ENCODE results near the gene ABLIM2. TPM values are rescaled to one million over a fixed set of nuclear protein-coding genes. Genes with fewer than 3 reads are reported as not detected.

The ABLIM2 gene
- total RNA-seq, 2 experiments from 2014 or later: 0.76 TPM; not detected in 1

DNA sequence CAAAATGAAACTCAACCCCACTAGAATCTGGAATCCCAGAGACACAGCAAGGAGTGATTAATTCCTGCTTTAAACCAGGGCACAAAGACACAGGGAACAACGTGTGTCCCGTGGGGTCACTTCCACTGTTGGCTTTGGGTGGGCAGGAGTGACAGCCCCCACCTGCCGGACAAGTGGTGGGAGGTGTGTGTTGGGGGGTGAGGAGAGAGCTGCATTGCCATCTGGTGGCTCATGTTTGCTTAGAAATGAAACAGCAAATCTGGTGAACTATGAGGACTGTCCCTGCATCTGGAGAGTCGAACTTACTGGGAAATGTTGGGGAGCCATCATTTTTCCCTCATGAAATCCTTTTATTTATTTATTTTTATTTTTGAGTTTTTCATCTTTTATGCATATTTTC is 143.1 kb downstream of the ABLIM2 start:
- H2AFZ ChIP-seq (ENCODE audit: low read length): no peak overlapping the region
- no peak overlapping the region for H3K4me2 ChIP-seq (ENCODE audit: low read length)
- ChIA-PET CTCF (ENCODE audit: unreplicated experiment) (no interaction called here), POLR2A (no interaction called here)
- no peak overlapping the region for H3K4me3 ChIP-seq (ENCODE audit: low read depth, low read length, poor library complexity, severe bottlenecking)
- TF ChIP-seq EZH2phosphoT487 (IDR thresholded peaks at IDR 0.05; ENCODE audit: borderline replicate concordance, low read depth, low read length): no peak
- TF ChIP-seq, protein P1, sequence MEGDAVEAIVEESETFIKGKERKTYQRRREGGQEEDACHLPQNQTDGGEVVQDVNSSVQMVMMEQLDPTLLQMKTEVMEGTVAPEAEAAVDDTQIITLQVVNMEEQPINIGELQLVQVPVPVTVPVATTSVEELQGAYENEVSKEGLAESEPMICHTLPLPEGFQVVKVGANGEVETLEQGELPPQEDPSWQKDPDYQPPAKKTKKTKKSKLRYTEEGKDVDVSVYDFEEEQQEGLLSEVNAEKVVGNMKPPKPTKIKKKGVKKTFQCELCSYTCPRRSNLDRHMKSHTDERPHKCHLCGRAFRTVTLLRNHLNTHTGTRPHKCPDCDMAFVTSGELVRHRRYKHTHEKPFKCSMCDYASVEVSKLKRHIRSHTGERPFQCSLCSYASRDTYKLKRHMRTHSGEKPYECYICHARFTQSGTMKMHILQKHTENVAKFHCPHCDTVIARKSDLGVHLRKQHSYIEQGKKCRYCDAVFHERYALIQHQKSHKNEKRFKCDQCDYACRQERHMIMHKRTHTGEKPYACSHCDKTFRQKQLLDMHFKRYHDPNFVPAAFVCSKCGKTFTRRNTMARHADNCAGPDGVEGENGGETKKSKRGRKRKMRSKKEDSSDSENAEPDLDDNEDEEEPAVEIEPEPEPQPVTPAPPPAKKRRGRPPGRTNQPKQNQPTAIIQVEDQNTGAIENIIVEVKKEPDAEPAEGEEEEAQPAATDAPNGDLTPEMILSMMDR (conservative IDR thresholded peaks at IDR 0.05; ENCODE audit: low read length): peak; percentile 49
- H4K20me1 ChIP-seq (ENCODE audit: insufficient read depth, low read length): no peaks in the 10 kb centered on the region
- no TSS peak for BruUV-seq (replicated peaks)
- no peaks in the 10 kb centered on the region for H3K79me2 ChIP-seq (ENCODE audit: insufficient read depth, low read depth, low read length)
- no peaks in the 10 kb centered on the region for H3K36me3 ChIP-seq (ENCODE audit: insufficient read depth, low read length)
- no peaks in the 10 kb centered on the region for H3K9me3 ChIP-seq (ENCODE audit: low read length)
- no peaks in the 10 kb centered on the region for H3K4me1 ChIP-seq (ENCODE audit: insufficient read depth, low read length, poor library complexity, severe bottlenecking)
- intact Hi-C loops (cut with micrococcal nuclease; ENCODE audit: unreplicated experiment): no loop called here
- DNase-seq (ENCODE audit: low spot score): peak; percentile 3
- H3K9me2 ChIP-seq (ENCODE audit: insufficient read depth, low read length): no peaks in the 10 kb centered on the region
- no peak overlapping the region for H3K27ac ChIP-seq (ENCODE audit: low read depth, low read length, poor library complexity, severe bottlenecking)

- intact Hi-C loops (cut with micrococcal nuclease; ENCODE audit: unreplicated experiment): no loop called here
- no TSS peak for BruUV-seq (replicated peaks)
- Histone ChIP-seq H3K36me3 (ENCODE audit: insufficient read depth, low read length) (no peaks in the 10 kb centered on the region), H3K4me3 (ENCODE audit: low read depth, low read length, poor library complexity, severe bottlenecking) (no peak overlapping the region), H4K20me1 (ENCODE audit: insufficient read depth, low read length) (no peaks in the 10 kb centered on the region), H3K79me2 (ENCODE audit: insufficient read depth, low read depth, low read length) (no peaks in the 10 kb centered on the region), H3K4me2 (ENCODE audit: low read length) (no peak overlapping the region), H3K27ac (ENCODE audit: low read depth, low read length, poor library complexity, severe bottlenecking) (no peak overlapping the region), H3K9me3 (ENCODE audit: low read length) (no peaks in the 10 kb centered on the region), H3K4me1 (ENCODE audit: insufficient read depth, low read length, poor library complexity, severe bottlenecking) (no peaks in the 10 kb centered on the region), H3K9me2 (ENCODE audit: insufficient read depth, low read length) (no peaks in the 10 kb centered on the region), H2AFZ (ENCODE audit: low read length) (no peak overlapping the region)
- CTCF ChIA-PET (ENCODE audit: unreplicated experiment): no interaction called here
- DNase-seq (ENCODE audit: low spot score): no peak
- POLR2A ChIA-PET: no interaction called here
- TF ChIP-seq EZH2phosphoT487 (IDR thresholded peaks at IDR 0.05; ENCODE audit: borderline replicate concordance, low read depth, low read length): no peak
- TF ChIP-seq, protein P1 (conservative IDR thresholded peaks at IDR 0.05; ENCODE audit: low read length): no peak
These were observed 144.5 kb downstream of the ABLIM2 start for GRCh38 chr4:8013976-8014726.

DNA sequence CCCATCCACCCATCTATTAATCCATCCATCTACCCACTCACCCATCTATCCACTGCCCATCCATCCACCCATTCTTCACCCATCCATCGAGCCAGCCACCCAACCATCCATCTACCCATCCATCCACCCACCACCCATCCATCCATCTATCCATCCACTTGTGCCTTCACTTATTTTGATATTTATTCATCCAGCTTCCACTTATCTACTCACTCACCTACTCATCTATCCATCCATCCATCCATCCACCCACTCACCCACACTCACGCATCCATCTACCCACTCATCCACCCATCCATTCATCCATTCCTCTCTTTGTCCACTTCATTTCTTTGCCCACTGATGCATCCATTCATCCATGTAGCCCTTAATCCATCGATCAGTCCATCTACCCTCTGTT is 146.1 kb downstream of the ABLIM2 start:
- TF ChIP-seq EZH2phosphoT487 (IDR thresholded peaks at IDR 0.05; ENCODE audit: borderline replicate concordance, low read depth, low read length): no peak
- TF ChIP-seq, protein P1 (conservative IDR thresholded peaks at IDR 0.05; ENCODE audit: low read length): no peak
- Histone ChIP-seq H3K4me3 (ENCODE audit: low read depth, low read length, poor library complexity, severe bottlenecking) (no peak overlapping the region), H2AFZ (ENCODE audit: low read length) (no peak overlapping the region), H3K9me3 (ENCODE audit: low read length) (no peaks in the 10 kb centered on the region), H3K9me2 (ENCODE audit: insufficient read depth, low read length) (no peaks in the 10 kb centered on the region), H4K20me1 (ENCODE audit: insufficient read depth, low read length) (no peaks in the 10 kb centered on the region), H3K27ac (ENCODE audit: low read depth, low read length, poor library complexity, severe bottlenecking) (no peak overlapping the region), H3K36me3 (ENCODE audit: insufficient read depth, low read length) (no peaks in the 10 kb centered on the region), H3K79me2 (ENCODE audit: insufficient read depth, low read depth, low read length) (no peaks in the 10 kb centered on the region), H3K4me1 (ENCODE audit: insufficient read depth, low read length, poor library complexity, severe bottlenecking) (no peaks in the 10 kb centered on the region), H3K4me2 (ENCODE audit: low read length) (no peak overlapping the region)
- CTCF ChIA-PET (ENCODE audit: unreplicated experiment): no interaction called here
- BruUV-seq (replicated peaks): no TSS peak
- POLR2A ChIA-PET: no interaction called here
- no peak for DNase-seq (ENCODE audit: low spot score)
- intact Hi-C loops (cut with micrococcal nuclease; ENCODE audit: unreplicated experiment): no loop called here
